Measurements from ENCODE around the gene GPR37L1.

- TF ChIP-seq CTCF (conservative IDR thresholded peaks at IDR 0.05; ENCODE audit: low read length) (peak; percentile 79), EZH2phosphoT487 (IDR thresholded peaks at IDR 0.05; ENCODE audit: borderline replicate concordance, low read depth, low read length) (no peak)
Observed at GRCh38 chr1:202158810-202159533, 36.3 kb downstream of the GPR37L1 start.

Data from OCI-LY7 (cell line).